HG03432 (cell line): ENCODE results near the gene ATF7.
"Not testable (repeated sequence)": the region's sequence is repeated elsewhere in the genome, so short reads cannot be mapped to it uniquely, and the experiment has no call there.

Source experiments
- ATAC-seq: cut with Tn5 transposase; IDR thresholded peaks from one replicate; pipeline ENCODE4 v1.9.1; 2021; ENCODE audit warnings: mild to moderate bottlenecking, moderate library complexity; ENCODE audit not compliant: unreplicated experiment

Gene ATF7

DNA sequence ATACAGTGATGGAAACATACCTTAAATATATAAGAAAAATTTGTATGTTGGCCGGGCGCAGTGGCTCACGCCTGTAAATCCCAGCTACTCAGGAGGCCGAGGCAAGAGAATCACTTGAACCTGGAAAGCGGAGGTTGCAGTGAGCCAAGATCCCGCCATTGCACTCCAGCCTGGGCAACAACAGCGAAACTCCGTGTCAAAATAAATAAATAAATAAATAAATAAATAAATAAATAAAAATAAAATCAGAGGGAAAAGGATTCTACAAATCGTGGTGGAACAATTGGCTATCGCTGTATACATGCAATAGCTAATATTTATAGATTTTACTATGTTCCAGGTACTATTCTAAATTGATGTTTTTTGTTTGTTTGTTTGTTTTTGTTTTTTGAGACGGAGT is 1.7 kb upstream of the ATF7 start:
- no peak for ATAC-seq

DNA sequence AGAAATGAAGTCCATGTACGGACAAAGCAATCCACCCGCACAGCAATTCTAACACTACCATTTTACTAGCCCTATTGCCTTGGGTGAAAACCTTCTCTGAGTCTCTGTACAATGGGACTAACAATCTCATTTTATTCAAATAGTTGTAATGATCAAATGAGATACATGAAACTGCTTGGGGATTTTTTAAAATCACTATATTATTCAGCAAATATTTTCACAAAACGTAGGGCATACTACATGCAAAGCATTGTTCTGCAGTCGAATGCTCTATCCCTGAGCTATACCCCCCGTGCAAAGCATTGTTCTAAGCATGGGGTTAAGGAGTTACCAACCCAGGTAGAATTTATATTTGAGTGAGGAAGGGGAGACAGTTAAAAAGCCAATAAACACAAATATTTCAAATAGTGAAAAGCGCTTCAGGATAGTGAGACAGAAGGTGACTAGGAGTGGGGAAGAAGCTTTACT is 554 bp upstream of the ATF7 start:
- ATAC-seq: no peak

DNA sequence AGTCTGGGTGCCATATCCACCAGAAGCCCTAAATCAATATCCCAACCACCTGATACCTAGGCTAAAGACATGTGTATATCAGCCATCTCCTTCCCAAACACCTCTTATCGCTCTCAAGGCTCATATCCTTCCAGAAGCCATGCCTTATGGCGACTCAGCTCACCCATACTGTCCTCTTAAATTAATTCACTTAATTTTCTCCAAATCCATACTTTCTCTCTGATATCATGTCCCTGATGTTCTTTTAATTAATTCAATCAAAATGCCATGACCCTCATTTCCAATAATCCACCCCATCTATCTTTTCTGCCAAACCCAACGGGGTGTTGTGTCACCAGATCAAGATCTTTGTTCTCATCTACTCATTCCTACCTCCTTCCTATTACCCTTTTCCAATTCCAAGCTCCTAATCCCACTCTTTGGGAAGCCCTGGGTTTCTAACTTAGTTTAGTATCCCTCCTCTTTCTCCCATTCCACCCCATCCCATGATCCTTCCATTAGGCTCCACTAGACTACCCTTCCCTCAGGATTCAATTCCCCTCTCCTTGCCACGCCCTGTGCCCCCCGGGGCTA is 723 bp downstream of the ATF7 start:
- ATAC-seq: no peak

DNA sequence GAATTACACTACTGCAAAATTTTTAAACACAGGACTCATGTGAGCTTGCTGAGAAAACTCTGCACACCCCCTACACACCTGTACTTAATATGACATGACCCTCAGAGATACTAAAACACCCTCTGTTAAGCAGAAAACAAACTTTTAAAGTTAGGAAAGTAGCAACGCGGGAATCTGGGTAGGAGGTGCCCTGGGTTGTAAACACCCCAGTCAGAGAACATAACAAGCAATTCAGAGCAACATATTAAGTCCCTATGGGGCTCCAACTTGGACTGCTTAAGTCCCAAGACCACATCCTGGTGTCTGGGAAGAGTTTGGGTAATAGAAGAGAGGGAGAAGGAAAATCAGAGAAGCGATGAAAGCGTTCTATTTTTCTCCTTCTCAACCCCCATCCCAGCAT is 1.2 kb downstream of the ATF7 start:
- ATAC-seq: no peak

DNA sequence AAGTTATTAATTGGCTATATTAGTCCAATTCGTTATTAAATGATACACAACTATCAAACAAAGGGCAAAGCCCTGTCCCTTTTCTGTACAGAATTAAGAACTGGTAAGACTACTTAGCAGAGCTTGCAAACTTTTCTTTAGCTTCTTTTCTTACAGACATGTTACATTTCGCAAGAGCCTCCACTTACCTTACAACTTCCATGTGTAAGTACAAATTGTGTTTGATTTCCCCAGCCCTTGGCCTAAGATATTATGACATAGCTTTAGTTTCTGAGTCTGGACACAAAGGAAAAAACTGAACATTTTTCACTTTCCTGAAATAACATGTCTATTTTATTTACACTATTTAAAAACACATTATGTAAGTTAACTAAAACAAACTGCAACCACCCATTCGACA is 1.7 kb downstream of the ATF7 start:
- ATAC-seq: no peak

DNA sequence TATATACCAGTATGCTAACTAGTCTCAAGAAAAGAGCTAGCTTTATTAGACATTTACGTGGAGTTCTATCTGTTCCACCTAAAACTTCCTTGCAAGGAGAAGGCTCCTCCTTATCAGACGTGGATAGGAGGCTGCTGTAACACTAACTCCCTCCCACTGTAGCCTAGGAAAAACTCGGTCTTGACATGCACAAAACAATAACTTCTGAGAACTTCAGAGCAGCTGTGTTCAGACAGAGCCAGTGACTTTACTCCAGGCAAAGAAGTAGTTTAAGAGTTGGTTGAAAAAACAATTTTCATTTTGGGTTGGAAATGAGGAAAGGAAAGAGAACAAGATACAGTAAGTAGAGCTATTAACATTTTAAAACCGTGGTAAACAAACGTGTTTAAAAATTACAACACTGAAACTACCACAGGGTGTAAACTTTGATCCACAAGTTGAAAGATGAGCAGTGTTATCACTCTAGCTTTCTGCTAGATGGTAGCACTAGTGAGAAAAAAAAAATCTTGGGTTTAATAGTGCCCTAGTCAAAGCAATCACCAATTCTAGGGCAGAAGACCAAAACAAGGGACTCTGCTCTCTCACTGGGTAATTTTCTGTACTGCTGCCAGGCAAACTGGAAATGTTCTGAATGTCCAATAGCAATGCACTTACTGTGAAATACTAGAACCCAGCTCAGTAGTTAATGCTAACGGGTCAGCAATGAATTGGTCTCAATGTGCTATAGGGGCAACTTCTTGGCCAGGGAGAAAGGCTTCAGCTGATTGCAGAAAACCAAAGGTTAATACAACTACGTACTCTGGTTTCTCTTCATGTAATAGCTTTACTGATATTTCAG is 2.4 kb downstream of the ATF7 start:
- ATAC-seq: no peak

DNA sequence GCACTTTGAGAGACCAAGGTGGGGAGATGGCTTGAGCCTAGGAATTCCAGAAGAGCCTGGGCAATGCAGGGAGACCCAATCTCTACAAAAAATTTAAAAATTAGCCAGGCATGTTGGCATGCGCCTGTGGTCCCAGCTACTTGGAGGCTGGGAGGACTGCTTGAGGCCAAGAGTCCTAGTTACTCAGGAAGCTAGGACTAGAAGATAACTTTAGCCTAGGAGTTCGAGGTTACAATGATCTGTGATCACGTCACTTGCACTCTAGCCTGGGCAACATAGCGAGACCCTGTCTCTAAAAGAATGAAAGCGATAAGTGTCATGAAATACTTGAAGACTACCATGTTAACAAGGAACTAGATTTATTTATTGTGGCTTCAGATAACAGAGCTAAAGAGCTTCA is 3.5 kb downstream of the ATF7 start:
- no peak for ATAC-seq

DNA sequence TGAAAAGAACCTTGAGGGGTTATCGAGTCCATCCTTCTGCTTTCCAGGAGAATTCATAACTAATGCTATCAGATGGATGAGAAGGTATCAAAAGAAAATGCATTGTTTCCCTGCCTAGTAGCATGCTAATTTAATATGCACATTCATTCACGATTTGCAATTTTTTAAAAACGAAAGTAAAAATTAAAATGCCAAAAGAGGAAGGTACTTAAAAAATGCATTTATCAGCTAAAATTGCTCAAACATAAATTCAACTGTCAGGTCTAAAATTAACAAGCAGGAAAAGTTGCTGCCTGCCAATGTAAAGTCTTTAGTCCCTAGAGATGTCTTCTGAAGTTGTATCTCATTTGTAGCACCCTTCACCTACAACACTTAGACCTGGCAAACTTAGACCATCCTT is 7.9 kb downstream of the ATF7 start:
- no peak for ATAC-seq

DNA sequence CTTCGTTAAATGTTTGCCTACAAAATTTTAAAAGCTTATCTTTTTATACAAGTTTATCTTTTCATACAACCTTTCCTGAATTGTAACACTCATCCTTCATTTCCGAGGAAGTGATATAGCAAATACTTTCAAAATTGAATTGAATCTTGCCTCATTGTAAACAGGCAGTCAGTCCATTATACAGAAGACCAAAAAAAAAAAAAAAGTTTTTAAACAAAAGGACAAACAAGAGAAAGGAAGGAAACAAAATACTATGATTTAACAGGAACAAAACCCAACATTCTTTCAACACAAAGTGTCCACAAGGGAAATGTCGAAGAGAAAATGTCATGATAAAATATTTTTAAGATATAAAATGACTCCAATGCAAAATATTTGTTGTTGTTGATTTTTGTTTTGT is 8.5 kb downstream of the ATF7 start:
- no peak for ATAC-seq

DNA sequence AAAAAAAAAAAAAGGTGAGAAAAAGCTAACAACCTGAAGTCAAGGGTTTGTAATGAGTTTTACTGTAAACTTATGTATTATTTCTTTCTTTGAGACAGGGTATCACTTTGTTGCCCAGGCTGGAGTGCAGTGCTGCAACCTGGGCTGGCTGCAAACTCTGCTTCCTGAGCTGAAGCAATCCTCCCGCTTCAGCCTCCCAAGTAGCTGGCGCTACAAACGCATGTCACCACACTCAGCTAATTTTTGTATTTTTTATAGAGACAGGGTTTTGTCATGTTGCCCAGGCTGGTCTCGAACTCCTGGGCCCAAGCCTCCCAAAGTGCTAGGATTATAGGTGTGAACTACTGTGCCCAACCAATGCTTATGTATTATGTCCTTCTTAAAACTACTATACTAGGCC is 9.2 kb downstream of the ATF7 start:
- ATAC-seq: no peak

DNA sequence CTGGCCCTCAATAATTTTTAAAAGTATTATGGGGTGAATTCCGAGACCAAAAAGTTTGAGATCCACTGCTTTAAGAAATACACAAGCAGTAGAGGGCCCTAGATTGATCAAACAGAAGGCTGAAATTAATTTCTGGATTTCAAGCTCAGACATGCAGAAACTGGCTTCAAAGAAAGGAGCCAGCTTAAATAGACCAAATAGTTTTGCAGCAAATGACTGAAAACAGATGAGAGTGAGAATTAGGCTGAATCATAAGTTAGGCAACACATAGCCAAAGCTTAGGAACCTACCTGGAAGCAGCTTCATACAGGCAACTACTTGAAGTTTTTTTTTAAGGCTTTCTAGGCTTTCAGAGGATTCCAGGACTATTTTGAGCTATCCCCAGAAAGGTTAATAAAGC is 12.4 kb downstream of the ATF7 start:
- ATAC-seq: no peak

DNA sequence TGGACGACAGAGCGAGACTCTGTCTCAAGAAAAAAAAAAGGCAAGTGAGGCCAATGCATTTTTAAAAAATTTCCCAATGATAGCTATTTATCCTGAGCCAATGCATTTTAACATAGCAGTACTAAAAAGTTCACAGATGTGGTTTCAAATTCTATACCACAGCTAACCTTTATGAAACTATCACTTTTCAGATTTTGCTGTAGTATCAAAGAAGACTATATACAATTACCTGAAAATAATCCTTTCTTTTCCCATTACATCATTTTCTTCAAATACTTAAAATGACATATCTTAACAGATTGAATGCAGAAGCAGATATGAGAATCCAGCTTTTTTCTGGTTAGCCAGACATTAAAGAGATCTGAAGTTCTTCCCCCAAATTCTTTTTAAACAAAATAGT is 13.2 kb downstream of the ATF7 start:
- no peak for ATAC-seq

DNA sequence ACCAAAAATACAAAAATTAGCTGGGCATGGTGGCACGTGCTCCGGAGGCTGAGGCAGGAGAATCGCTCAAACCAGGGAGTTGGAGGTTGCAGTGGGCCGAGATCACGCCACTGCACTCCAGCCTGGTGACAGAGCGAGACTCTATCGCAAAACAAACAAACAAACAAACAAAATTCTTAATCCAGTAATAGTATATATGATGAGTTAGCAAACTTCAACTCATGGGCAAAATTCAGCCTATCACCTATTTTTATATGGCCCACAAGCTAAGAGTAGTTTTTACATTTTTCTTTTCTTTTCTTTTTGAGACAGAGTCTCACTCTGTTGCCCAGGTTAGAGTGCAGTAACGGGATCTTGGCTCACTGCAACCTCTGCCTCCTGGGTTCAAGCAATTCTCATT is 14.9 kb downstream of the ATF7 start:
- no peak for ATAC-seq

DNA sequence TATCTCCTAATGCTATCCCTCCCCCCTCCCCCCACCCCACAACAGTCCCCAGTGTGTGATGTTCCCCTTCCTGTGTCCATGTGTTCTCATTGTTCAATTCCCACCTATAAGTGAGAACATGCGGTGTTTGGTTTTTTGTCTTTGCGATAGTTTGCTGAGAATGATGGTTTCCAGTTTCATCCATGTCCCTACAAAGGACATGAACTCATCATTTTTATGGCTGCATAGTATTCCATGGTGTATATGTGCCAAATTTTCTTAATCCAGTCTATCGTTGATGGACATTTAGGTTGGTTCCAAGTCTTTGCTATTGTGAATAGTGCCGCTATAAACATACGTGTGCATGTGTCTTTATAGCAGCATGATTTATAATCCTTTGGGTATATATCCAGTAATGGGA is 19.5 kb downstream of the ATF7 start:
- ATAC-seq: not testable (repeated sequence)

DNA sequence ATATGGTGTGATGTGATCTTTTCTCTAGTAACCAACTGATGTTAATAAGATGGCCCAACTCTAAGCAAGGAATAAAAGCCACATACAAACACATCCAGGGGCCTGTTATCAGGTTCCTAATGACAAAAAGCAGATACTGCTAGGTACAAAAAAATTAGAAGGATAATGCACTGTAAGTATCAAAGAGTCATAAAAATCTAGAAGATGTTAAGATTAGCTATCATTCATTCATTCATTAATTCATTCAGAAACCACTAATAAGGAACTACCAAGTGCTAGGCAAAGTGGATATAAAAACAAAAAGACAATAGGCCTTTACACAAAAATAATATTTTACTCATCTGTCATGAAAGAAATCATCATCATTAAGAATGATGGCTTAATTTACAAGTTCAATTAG is 21.6 kb downstream of the ATF7 start:
- no peak for ATAC-seq

DNA sequence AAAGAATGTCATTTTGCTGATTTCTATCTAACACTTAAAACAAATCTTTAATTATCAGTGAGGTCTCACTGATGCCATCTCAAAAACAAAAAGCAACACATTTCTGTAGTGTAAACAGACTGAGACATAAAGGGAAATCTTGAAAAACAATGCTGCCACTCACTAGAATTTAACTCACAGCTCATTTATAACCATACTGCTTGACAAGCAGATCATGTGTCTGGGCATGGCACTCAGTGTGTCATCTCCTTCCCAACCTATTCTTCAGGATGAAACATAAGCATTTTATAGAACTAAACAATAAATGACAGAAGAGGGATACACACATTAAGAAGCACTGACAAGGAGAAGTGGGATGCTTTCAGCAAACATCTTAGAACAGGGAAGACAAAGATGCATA is 22.4 kb downstream of the ATF7 start:
- ATAC-seq: no peak

DNA sequence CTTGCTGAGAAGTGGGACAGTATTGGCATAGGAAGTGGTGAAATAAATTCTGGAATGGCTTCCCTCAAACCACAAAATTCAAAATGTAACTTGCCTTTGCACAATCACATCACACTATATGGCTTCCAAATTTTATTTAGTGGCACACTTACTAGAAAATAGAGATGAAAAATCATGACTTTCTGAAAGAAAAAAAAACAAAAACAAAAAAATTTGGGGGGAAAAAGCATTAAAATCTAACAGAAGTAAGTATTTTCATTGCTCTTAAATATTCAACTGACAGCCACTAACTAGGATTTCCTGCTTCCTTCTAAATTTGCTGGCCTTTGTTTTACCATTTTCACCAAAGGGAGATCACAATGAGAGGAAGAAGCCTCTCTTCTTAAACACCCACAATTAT is 23.0 kb downstream of the ATF7 start:
- ATAC-seq: no peak

DNA sequence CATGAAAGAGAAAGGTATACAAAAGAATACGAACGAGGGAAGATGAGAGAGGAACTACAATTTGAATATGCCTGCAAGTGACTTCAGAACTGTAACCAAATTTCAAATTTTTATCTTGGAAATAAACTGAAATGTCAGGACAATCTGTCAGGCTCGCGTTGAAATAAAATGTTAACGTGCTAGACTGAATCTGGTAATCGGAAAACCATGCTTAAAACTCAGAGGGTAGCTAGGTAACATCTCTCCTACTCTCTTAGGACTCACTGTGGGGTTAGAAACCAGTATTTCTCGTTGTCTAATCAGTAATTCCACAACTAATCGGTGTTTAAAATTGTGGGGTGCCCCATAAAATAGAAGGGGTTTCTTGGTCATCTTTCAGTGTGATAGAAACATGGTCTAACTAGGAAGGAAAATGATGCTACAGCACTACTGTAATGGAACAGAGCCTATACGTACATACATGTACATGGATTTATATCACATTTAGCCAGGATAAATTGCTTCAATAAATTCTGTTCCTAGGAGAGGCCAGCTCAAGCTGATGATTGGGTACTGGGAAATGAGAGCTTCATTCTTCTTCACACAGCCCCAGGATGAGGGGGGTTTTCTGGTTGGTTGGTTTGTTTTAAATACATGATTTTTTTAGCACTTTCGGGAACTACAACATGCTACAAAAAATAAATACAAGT is 23.9 kb downstream of the ATF7 start:
- no peak for ATAC-seq

DNA sequence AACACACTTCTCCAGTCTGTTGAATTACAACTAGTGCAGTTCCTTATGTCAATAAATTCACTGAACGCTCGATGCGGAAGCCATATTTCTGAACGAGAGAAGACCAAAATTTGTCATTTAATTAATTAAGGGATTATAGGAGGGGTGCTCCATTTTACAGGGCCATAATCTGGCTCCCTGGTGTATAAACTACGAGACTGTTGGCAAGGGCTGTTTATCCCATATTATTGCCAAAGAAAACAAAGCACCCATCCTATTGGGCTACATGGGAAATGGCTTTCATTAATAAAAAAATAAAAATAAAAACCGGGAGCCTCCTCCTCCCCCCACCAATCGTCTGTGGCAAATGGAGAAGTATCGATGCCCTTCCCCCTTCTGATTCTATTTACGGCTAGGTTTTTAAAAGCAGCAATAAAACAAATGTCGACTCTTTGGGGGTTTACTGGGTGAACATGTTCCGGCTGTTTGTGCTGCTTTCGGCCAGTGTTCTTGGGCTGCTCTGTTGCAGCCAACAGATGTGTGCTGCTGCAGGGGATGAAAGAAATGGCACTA is 24.8 kb downstream of the ATF7 start:
- no peak for ATAC-seq

DNA sequence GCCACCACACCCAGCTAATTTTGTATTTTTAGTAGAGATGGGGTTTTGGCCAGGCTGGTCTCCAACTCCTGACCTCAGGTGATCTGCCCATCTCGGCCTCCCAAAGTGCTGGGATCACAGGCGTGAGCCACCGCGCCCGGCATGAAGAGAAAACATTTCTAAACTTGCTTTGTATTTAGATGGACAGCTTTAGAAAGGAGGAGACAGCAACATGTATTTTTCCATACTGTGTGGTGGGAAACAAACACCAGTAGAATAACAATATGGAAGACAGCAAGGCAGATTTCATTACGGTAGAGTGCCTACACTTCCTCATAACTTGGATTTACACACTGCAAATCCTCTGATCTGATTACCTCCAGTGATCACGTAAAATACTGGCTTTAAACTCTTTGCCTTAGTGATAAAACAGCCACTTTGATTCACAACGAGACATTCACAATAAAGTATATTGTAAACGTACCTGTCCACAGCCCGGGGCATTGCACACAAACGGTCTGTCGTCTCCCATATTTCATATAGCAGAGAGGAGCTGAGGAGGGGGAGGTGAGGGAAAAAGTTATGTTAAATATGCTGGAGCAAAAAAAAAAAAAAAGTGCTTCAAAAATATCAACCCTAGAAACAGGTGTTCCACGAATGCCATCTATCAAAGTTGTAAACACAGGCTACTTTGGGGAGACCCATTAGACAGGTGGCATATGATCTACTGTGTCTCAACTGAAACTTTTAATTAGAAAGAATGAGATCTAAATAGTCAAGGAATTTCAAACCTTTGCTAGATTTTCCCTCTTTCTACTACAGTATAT is 25.5 kb downstream of the ATF7 start:
- ATAC-seq: no peak

DNA sequence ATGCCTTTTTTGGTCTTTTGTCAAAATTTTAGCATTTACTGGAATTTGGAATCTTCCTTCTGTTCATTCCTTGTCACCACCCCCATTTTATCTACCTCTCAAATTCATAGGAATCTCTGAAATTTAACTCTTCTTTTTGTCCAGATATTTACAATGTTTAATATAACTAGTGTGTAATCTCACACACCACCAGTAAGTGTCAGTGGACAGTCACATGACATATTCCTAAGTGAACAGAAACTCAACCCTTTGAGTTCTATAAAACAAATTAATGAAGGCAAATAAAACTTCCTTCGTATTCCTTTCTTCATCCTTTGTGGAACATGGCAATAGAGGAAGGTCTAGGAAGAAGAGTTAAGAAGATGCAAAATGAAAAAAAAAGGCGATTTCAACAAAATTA is 26.6 kb downstream of the ATF7 start:
- no peak for ATAC-seq
